Measurements from ENCODE around the gene SULT6B1.

SULT6B1 gene

GRCh38 chr2:37192551-37192950 lies 4.1 kb upstream of the SULT6B1 start:
- Histone ChIP-seq H3K4me1 (ENCODE audit: control insufficient read depth, insufficient read depth, low read length) (peaks cover 17% of the 10 kb centered on the region), H3K27me3 (ENCODE audit: control insufficient read depth, insufficient read depth, low read length) (no peaks in the 10 kb centered on the region), H3K4me2 (ENCODE audit: low read length) (no peak overlapping the region), H3K4me3 (ENCODE audit: low read length) (no peak overlapping the region), H3K36me3 (ENCODE audit: insufficient read depth, low read length) (no peaks in the 10 kb centered on the region), H3K9ac (ENCODE audit: low read depth, low read length) (no peak overlapping the region), H3K9me3 (replicated peaks; ENCODE audit: low read length) (no peaks in the 10 kb centered on the region)

- H3K36me3 ChIP-seq (ENCODE audit: insufficient read depth, low read length), result no peaks in the 10 kb centered on the region
- no peaks in the 10 kb centered on the region for H3K9me3 ChIP-seq (replicated peaks; ENCODE audit: low read length)
- no peaks in the 10 kb centered on the region for H3K27me3 ChIP-seq (ENCODE audit: control insufficient read depth, insufficient read depth, low read length)
- no peak overlapping the region for H3K4me3 ChIP-seq (ENCODE audit: low read length)
- no peak overlapping the region for H3K9ac ChIP-seq (ENCODE audit: low read depth, low read length)
- H3K4me1 ChIP-seq (ENCODE audit: control insufficient read depth, insufficient read depth, low read length), result peaks cover 12% of the 10 kb centered on the region
- no peak overlapping the region for H3K4me2 ChIP-seq (ENCODE audit: low read length)
These were observed 3.3 kb upstream of the SULT6B1 start for GRCh38 chr2:37191747-37192146.

- Histone ChIP-seq H3K9ac (ENCODE audit: low read depth, low read length) (no peak overlapping the region), H3K27me3 (ENCODE audit: control insufficient read depth, insufficient read depth, low read length) (peaks cover 1% of the 10 kb centered on the region), H3K4me2 (ENCODE audit: low read length) (no peak overlapping the region), H3K36me3 (ENCODE audit: insufficient read depth, low read length) (no peaks in the 10 kb centered on the region), H3K9me3 (replicated peaks; ENCODE audit: low read length) (no peaks in the 10 kb centered on the region), H3K4me1 (ENCODE audit: control insufficient read depth, insufficient read depth, low read length) (peaks cover 12% of the 10 kb centered on the region), H3K4me3 (ENCODE audit: low read length) (no peak overlapping the region)
These were observed 2.8 kb upstream of the SULT6B1 start for GRCh38 chr2:37191253-37191652.

GRCh38 chr2:37190290-37190689 lies 1.8 kb upstream of the SULT6B1 start:
- Histone ChIP-seq H3K4me2 (ENCODE audit: low read length) (no peak overlapping the region), H3K4me3 (ENCODE audit: low read length) (no peak overlapping the region), H3K27me3 (ENCODE audit: control insufficient read depth, insufficient read depth, low read length) (peaks cover 7% of the 10 kb centered on the region), H3K9ac (ENCODE audit: low read depth, low read length) (no peak overlapping the region), H3K9me3 (replicated peaks; ENCODE audit: low read length) (no peaks in the 10 kb centered on the region), H3K36me3 (ENCODE audit: insufficient read depth, low read length) (no peaks in the 10 kb centered on the region), H3K4me1 (ENCODE audit: control insufficient read depth, insufficient read depth, low read length) (peaks cover 10% of the 10 kb centered on the region)

- Histone ChIP-seq H3K4me3 (ENCODE audit: low read length) (no peak overlapping the region), H3K27me3 (ENCODE audit: control insufficient read depth, insufficient read depth, low read length) (peaks cover 7% of the 10 kb centered on the region), H3K4me1 (ENCODE audit: control insufficient read depth, insufficient read depth, low read length) (peaks cover 10% of the 10 kb centered on the region), H3K4me2 (ENCODE audit: low read length) (no peak overlapping the region), H3K9me3 (replicated peaks; ENCODE audit: low read length) (no peaks in the 10 kb centered on the region), H3K36me3 (ENCODE audit: insufficient read depth, low read length) (no peaks in the 10 kb centered on the region), H3K9ac (ENCODE audit: low read depth, low read length) (no peak overlapping the region)
These were observed 1.1 kb upstream of the SULT6B1 start for GRCh38 chr2:37189452-37190153.

- H3K27me3 ChIP-seq (ENCODE audit: control insufficient read depth, insufficient read depth, low read length), result peaks cover 23% of the 10 kb centered on the region
- no peak overlapping the region for H3K9ac ChIP-seq (ENCODE audit: low read depth, low read length)
- no peak overlapping the region for H3K4me2 ChIP-seq (ENCODE audit: low read length)
These were observed 6.5 kb downstream of the SULT6B1 start for GRCh38 chr2:37181726-37182684.

GRCh38 chr2:37180640-37181039 lies 7.8 kb downstream of the SULT6B1 start:
- Histone ChIP-seq H3K4me1 (ENCODE audit: control insufficient read depth, insufficient read depth, low read length) (no peaks in the 10 kb centered on the region), H3K4me3 (ENCODE audit: low read length) (no peak overlapping the region), H3K9me3 (replicated peaks; ENCODE audit: low read length) (no peaks in the 10 kb centered on the region), H3K4me2 (ENCODE audit: low read length) (no peak overlapping the region), H3K27me3 (ENCODE audit: control insufficient read depth, insufficient read depth, low read length) (peaks cover 16% of the 10 kb centered on the region), H3K9ac (ENCODE audit: low read depth, low read length) (no peak overlapping the region), H3K36me3 (ENCODE audit: insufficient read depth, low read length) (no peaks in the 10 kb centered on the region)

More at GRCh38 chr2:37181726-37182684, 6.5 kb downstream of the SULT6B1 start:
- Histone ChIP-seq H3K4me1 (ENCODE audit: control insufficient read depth, insufficient read depth, low read length) (no peaks in the 10 kb centered on the region), H3K36me3 (ENCODE audit: insufficient read depth, low read length) (no peaks in the 10 kb centered on the region), H3K9me3 (replicated peaks; ENCODE audit: low read length) (no peaks in the 10 kb centered on the region), H3K4me3 (ENCODE audit: low read length) (no peak overlapping the region)

GRCh38 chr2:37180006-37180639 lies 8.3 kb downstream of the SULT6B1 start:
- Histone ChIP-seq H3K9me3 (replicated peaks; ENCODE audit: low read length) (no peaks in the 10 kb centered on the region), H3K4me1 (ENCODE audit: control insufficient read depth, insufficient read depth, low read length) (no peaks in the 10 kb centered on the region), H3K4me3 (ENCODE audit: low read length) (no peak overlapping the region), H3K9ac (ENCODE audit: low read depth, low read length) (no peak overlapping the region), H3K4me2 (ENCODE audit: low read length) (no peak overlapping the region), H3K27me3 (ENCODE audit: control insufficient read depth, insufficient read depth, low read length) (peaks cover 16% of the 10 kb centered on the region), H3K36me3 (ENCODE audit: insufficient read depth, low read length) (no peaks in the 10 kb centered on the region)

GRCh38 chr2:37173741-37174140 lies 14.7 kb downstream of the SULT6B1 start:
- H3K36me3 ChIP-seq (ENCODE audit: insufficient read depth, low read length), result no peaks in the 10 kb centered on the region
- no peak overlapping the region for H3K4me2 ChIP-seq (ENCODE audit: low read length)
- peaks cover 4% of the 10 kb centered on the region for H3K27me3 ChIP-seq (ENCODE audit: control insufficient read depth, insufficient read depth, low read length)
- H3K9ac ChIP-seq (ENCODE audit: low read depth, low read length), result no peak overlapping the region
- no peaks in the 10 kb centered on the region for H3K4me1 ChIP-seq (ENCODE audit: control insufficient read depth, insufficient read depth, low read length)
- no peaks in the 10 kb centered on the region for H3K9me3 ChIP-seq (replicated peaks; ENCODE audit: low read length)
- no peak overlapping the region for H3K4me3 ChIP-seq (ENCODE audit: low read length)

- H3K9ac ChIP-seq (ENCODE audit: low read depth, low read length), result no peak overlapping the region
- H3K4me1 ChIP-seq (ENCODE audit: control insufficient read depth, insufficient read depth, low read length), result peaks cover 5% of the 10 kb centered on the region
- no peak overlapping the region for H3K4me2 ChIP-seq (ENCODE audit: low read length)
- H3K36me3 ChIP-seq (ENCODE audit: insufficient read depth, low read length), result no peaks in the 10 kb centered on the region
- H3K4me3 ChIP-seq (ENCODE audit: low read length), result no peak overlapping the region
- H3K9me3 ChIP-seq (replicated peaks; ENCODE audit: low read length), result no peaks in the 10 kb centered on the region
- no peaks in the 10 kb centered on the region for H3K27me3 ChIP-seq (ENCODE audit: control insufficient read depth, insufficient read depth, low read length)
These were observed 16.9 kb downstream of the SULT6B1 start for GRCh38 chr2:37171624-37171950.

- no peaks in the 10 kb centered on the region for H3K9me3 ChIP-seq (replicated peaks; ENCODE audit: low read length)
- H3K4me1 ChIP-seq (ENCODE audit: control insufficient read depth, insufficient read depth, low read length), result peaks cover 5% of the 10 kb centered on the region
- H3K4me2 ChIP-seq (ENCODE audit: low read length), result no peak overlapping the region
- no peaks in the 10 kb centered on the region for H3K27me3 ChIP-seq (ENCODE audit: control insufficient read depth, insufficient read depth, low read length)
- H3K9ac ChIP-seq (ENCODE audit: low read depth, low read length), result no peak overlapping the region
- H3K36me3 ChIP-seq (ENCODE audit: insufficient read depth, low read length), result no peaks in the 10 kb centered on the region
- no peak overlapping the region for H3K4me3 ChIP-seq (ENCODE audit: low read length)
These were observed 20.1 kb downstream of the SULT6B1 start for GRCh38 chr2:37168217-37168981.
